Thyroid gland (tissue), 4 donors: ENCODE measurements around the gene PRDM1. TPM values are rescaled to one million over a fixed set of nuclear protein-coding genes. Genes with fewer than 3 reads are reported as not detected.
A peak's percentile ranks its signal among the peaks of the same experiment; 100 is the strongest.

ENCODE experiments used
- DNase-seq, 2 donors: peaks; one replicate each; pipeline ENCODE4 v3.0.0-alpha.2; 2019
- H3K27ac ChIP-seq, 3 donors: fragments of 200-600 bp; sonication (generic); 1 replicate in 2 of 3; 2 replicates in 1 of 3; pipeline ENCODE4 v1.5.1; 2016 to 2019; ENCODE audit warnings: mild to moderate bottlenecking in 1 of 3, moderate library complexity in 1 of 3
- H3K27me3 ChIP-seq: fragments of 200-600 bp; sonication (generic); one replicate; pipeline ENCODE4 v1.5.1; 2019
- H3K36me3 ChIP-seq, 2 donors: fragments of 200-600 bp; sonication (generic); one replicate each; pipeline ENCODE4 v1.5.1; 2016 to 2019
- H3K4me1 ChIP-seq, 2 donors: fragments of 200-600 bp; sonication (generic); one replicate each; pipeline ENCODE4 v1.5.1; 2017 to 2019
- H3K4me3 ChIP-seq, 3 donors: fragments of 200-600 bp; sonication (generic); replicated peaks in 1 of 3; 1 replicate in 2 of 3; 2 replicates in 1 of 3; pipeline ENCODE4 v1.5.1; 2016; ENCODE audit warnings: mild to moderate bottlenecking in 1 of 3
- H3K9me3 ChIP-seq: fragments of 200-600 bp; sonication (generic); one replicate; pipeline ENCODE4 v1.5.1; 2017
- POLR2A ChIP-seq, 2 donors: fragments of 450-650 bp; IDR thresholded peaks; one replicate each; pipeline ENCODE4 v1.6.1; 2017; ENCODE audit warnings: antibody characterized with exemption in 2 of 2, mild to moderate bottlenecking in 2 of 2, moderate library complexity in 1 of 2
- WGBS, 2 donors: methylation state at CpG; one replicate each; pipeline ENCODE4 v1.1.5; 2017; 5-methylcytosine and 5-hydroxymethylcytosine counted together
- intact Hi-C: fragments of 100-400 bp; cut with DNase I; formaldehyde crosslinking; loops from one replicate; pipeline ENCODE4 v1.15.1; 2023
- total RNA-seq, 4 donors: library from RNA; depleted of rRNA; stranded (reverse); fragments of >200 nt; gene quantifications; one replicate each; pipeline ENCODE4 v1.2.3, GENCODE V29; 2016
- TF ChIP-seq, protein P1 (sequence below), 6 experiments: fragments of 200-600 bp in 3 of 6; fragments of 450-650 bp in 3 of 6; sonication (generic) in 3 of 6; IDR thresholded peaks; one replicate each; pipeline ENCODE4 v1.5.1; 2016 to 2019; ENCODE audit warnings: antibody characterized with exemption in 6 of 6, mild to moderate bottlenecking in 2 of 6, inconsistent platforms in 1 of 6, moderate library complexity in 1 of 6

The PRDM1 gene
- total RNA-seq, 4 donors from 2014 or later, result 5.6 to 7.6 (median 7.0) TPM

GRCh38 chr6:106107043-106107613 lies 21.0 kb downstream of the PRDM1 start:
- no peak overlapping the region for H3K4me3 ChIP-seq
- H3K36me3 ChIP-seq, result peaks cover 17 to 19% of the 10 kb centered on the region in 2 donors
- TF ChIP-seq, protein P1, sequence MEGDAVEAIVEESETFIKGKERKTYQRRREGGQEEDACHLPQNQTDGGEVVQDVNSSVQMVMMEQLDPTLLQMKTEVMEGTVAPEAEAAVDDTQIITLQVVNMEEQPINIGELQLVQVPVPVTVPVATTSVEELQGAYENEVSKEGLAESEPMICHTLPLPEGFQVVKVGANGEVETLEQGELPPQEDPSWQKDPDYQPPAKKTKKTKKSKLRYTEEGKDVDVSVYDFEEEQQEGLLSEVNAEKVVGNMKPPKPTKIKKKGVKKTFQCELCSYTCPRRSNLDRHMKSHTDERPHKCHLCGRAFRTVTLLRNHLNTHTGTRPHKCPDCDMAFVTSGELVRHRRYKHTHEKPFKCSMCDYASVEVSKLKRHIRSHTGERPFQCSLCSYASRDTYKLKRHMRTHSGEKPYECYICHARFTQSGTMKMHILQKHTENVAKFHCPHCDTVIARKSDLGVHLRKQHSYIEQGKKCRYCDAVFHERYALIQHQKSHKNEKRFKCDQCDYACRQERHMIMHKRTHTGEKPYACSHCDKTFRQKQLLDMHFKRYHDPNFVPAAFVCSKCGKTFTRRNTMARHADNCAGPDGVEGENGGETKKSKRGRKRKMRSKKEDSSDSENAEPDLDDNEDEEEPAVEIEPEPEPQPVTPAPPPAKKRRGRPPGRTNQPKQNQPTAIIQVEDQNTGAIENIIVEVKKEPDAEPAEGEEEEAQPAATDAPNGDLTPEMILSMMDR (IDR thresholded peaks at IDR 0.05), result no peak
- no peak for TF ChIP-seq POLR2A (IDR thresholded peaks at IDR 0.05)
- 92 to 96% methylated on average over 14 of the region's 14 CpGs for WGBS, 2 donors
- H3K27me3 ChIP-seq, result no peaks in the 10 kb centered on the region
- no peaks in the 10 kb centered on the region for H3K9me3 ChIP-seq
- no peak overlapping the region for H3K27ac ChIP-seq
- DNase-seq, result no peak
- intact Hi-C loops, result no loop called here
- H3K4me1 ChIP-seq, result peaks cover 26 to 37% of the 10 kb centered on the region in 2 donors

DNA sequence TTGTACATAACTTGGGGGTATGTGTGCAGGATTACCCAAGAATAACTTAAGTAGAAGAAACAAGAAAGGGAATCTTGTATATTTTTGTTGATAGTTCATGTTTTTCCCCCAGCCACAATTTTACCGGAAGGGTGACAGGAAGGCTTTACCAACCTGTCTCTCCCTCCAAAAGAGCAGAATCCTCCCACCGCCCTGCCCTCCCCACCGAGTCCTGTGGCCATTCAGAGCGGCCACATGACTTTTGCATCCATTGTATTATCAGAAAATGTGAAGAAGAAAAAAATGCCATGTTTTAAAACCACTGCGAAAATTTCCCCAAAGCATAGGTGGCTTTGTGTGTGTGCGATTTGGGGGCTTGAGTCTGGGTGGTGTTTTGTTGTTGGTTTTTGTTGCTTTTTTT lies 22.0 kb downstream of the PRDM1 start:
- Histone ChIP-seq H3K4me3 (no peak overlapping the region), H3K27me3 (no peaks in the 10 kb centered on the region), H3K4me1 (peaks cover 18 to 35% of the 10 kb centered on the region in 2 donors), H3K36me3 (peaks cover 17 to 19% of the 10 kb centered on the region in 2 donors), H3K9me3 (no peaks in the 10 kb centered on the region), H3K27ac (no peak overlapping the region)
- intact Hi-C loops, result no loop called here
- 96 to 98% methylated on average over 6 of the region's 6 CpGs for WGBS, 2 donors
- no peak for TF ChIP-seq POLR2A (IDR thresholded peaks at IDR 0.05)
- TF ChIP-seq, protein P1 (IDR thresholded peaks at IDR 0.05), result no peak
- no peak for DNase-seq

GRCh38 chr6:106109029-106109428 lies 22.9 kb downstream of the PRDM1 start:
- Histone ChIP-seq H3K4me3 (no peak overlapping the region), H3K27me3 (no peaks in the 10 kb centered on the region), H3K36me3 (peaks cover 17 to 19% of the 10 kb centered on the region in 2 donors), H3K4me1 (peaks cover 15 to 34% of the 10 kb centered on the region in 2 donors), H3K9me3 (no peaks in the 10 kb centered on the region), H3K27ac (peak overlapping the region in 2 of 3 donors; percentile 78 to 83)
- TF ChIP-seq POLR2A (IDR thresholded peaks at IDR 0.05), result no peak
- TF ChIP-seq, protein P1 (IDR thresholded peaks at IDR 0.05), result no peak
- intact Hi-C loops, result no loop called here
- 93 to 95% methylated on average over 3 of the region's 3 CpGs for WGBS, 2 donors
- DNase-seq, result no peak

DNA sequence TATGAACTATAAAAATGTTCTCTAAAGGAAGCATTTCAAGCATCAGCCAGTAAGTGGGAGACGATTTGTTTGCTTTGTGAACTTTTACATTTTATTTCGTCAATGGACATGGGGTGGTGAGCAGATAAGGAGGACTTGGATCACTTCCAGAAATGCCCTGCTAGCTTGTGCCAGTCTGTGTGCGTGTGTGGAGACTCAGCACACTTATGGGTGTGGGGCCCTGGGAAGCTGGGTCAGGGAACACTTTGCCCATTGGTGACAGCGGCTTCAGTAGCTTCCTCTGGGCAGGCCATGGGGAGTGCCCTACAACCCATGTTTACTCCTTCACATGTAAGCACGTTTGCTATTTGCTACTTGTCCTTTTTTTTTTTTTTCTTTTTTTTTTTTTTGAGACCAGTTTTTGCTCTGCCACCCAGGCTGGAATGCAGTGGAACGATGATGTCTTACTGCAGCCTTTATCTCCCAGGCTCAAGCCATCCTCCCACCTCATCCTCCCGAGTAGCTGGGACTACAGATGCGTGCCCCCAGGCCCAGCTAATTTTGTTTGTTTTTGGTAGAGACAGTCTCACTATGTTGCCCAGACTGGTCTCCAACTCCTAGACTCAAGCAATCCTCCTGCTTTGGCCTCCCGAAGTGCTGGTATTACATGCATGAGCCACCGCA lies 24.2 kb downstream of the PRDM1 start:
- DNase-seq, result peak; percentile 84 to 87
- H3K4me1 ChIP-seq, result peaks cover 15 to 29% of the 10 kb centered on the region in 2 donors
- peak overlapping the region; percentile 13 to 83 (median 78) for H3K27ac ChIP-seq
- no peaks in the 10 kb centered on the region for H3K9me3 ChIP-seq
- TF ChIP-seq POLR2A (IDR thresholded peaks at IDR 0.05), result no peak
- TF ChIP-seq, protein P1 (IDR thresholded peaks at IDR 0.05), result no peak
- 42 to 49% methylated on average over 10 of the region's 10 CpGs for WGBS, 2 donors
- no peaks in the 10 kb centered on the region for H3K27me3 ChIP-seq
- H3K36me3 ChIP-seq, result peaks cover 14 to 15% of the 10 kb centered on the region in 2 donors
- intact Hi-C loops, result no loop called here
- H3K4me3 ChIP-seq, result no peak overlapping the region

- DNase-seq, result no peak
Measured at GRCh38 chr6:106112433-106112832, 26.3 kb downstream of the PRDM1 start.

More at GRCh38 chr6:106112433-106112832, 26.3 kb downstream of the PRDM1 start:
- TF ChIP-seq, protein P1 (IDR thresholded peaks at IDR 0.05), result no peak
- TF ChIP-seq POLR2A (IDR thresholded peaks at IDR 0.05), result no peak
- H3K4me1 ChIP-seq, result peaks cover 15 to 38% of the 10 kb centered on the region in 2 donors
- no peak overlapping the region for H3K4me3 ChIP-seq
- H3K27me3 ChIP-seq, result no peaks in the 10 kb centered on the region
- no peaks in the 10 kb centered on the region for H3K9me3 ChIP-seq
- WGBS, 2 donors, result 74 to 88% methylated on average over 2 of the region's 2 CpGs
- H3K36me3 ChIP-seq, result no peaks in the 10 kb centered on the region
- intact Hi-C loops, result no loop called here
- H3K27ac ChIP-seq, result peak overlapping the region in 1 of 3 donors; percentile 2
